SK-N-SH (cell line): ENCODE data around the gene RUFY2. TPM values are rescaled to one million over a fixed set of nuclear protein-coding genes. Genes with fewer than 3 reads are reported as not detected.

Experiments
- CTCF ChIA-PET: fragments of 300-600, 350-600 bp; formaldehyde crosslinking; extraction: SDS; loops from one replicate; lab custom pipeline; 2021; lab: Yijun Ruan, JAX
- POLR2A ChIA-PET: fragments of 350-600 bp; sonication (Branson Sonifier 250); formaldehyde crosslinking; extraction: SDS; loops from one replicate; lab custom pipeline; 2020; ENCODE audit warnings: antibody characterized with exemption, inconsistent platforms; lab: Yijun Ruan, JAX
- DNase-seq: peaks from one replicate; pipeline ENCODE4 v3.0.0; 2012
- H2AFZ ChIP-seq: fragments of 200-600 bp; sonication (generic); 2 replicates; pipeline ENCODE4 v1.8.1; 2016; ENCODE audit warnings: antibody characterized with exemption, mild to moderate bottlenecking, low read depth
- H3F3A ChIP-seq: fragments of 200-600 bp; sonication (generic); replicated peaks from 2 replicates; pipeline ENCODE3; 2016; ENCODE audit warnings: antibody characterized with exemption, mild to moderate bottlenecking; ENCODE audit not compliant: insufficient read depth
- H3K27ac ChIP-seq, 2 experiments: fragments of 200-500 bp in 1 of 2; fragments of 200-600 bp in 1 of 2; sonication (Bioruptor generic) in 1 of 2; sonication (generic), shearing (Covaris generic) in 1 of 2; 2 replicates each; pipeline versions ENCODE4 v1.5.1 to v1.6.1; 2014 to 2016; ENCODE audit warnings: low read depth in 2 of 2, inconsistent platforms in 1 of 2, low read length in 1 of 2, mild to moderate bottlenecking in 1 of 2, mixed read lengths in 1 of 2
- H3K27me3 ChIP-seq: fragments of 200-600 bp; sonication (generic), shearing (Covaris generic); 2 replicates; pipeline ENCODE4 v1.6.1; 2016; ENCODE audit warnings: mixed run types; ENCODE audit not compliant: insufficient read depth
- H3K36me3 ChIP-seq, 2 experiments: fragments of 200-500 bp in 1 of 2; fragments of 200-600 bp in 1 of 2; sonication (Bioruptor generic) in 1 of 2; sonication (generic) in 1 of 2; replicated peaks in 1 of 2; 2 replicates each; pipeline versions ENCODE3 to v1.5.1; 2014 to 2016; ENCODE audit warnings: low read length in 1 of 2, mild to moderate bottlenecking in 1 of 2; ENCODE audit not compliant: insufficient read depth in 2 of 2, control insufficient read depth in 1 of 2
- H3K4me1 ChIP-seq, 2 experiments: fragments of 200-500 bp in 1 of 2; fragments of 200-600 bp in 1 of 2; sonication (Bioruptor generic) in 1 of 2; sonication (generic), shearing (Covaris generic) in 1 of 2; 2 replicates each; pipeline versions ENCODE4 v1.5.1 to v1.6.1; 2014 to 2016; ENCODE audit warnings: low read depth in 1 of 2, low read length in 1 of 2, mixed run types in 1 of 2; ENCODE audit not compliant: insufficient read depth in 2 of 2, control insufficient read depth in 1 of 2
- H3K4me2 ChIP-seq: fragments of 200-600 bp; sonication (generic), shearing (Covaris generic); 2 replicates; pipeline ENCODE4 v1.6.1; 2017; ENCODE audit warnings: mixed run types
- H3K4me3 ChIP-seq, 2 experiments: fragments of 200-500 bp in 1 of 2; fragments of 200-600 bp in 1 of 2; sonication (Bioruptor generic) in 1 of 2; sonication (generic), shearing (Covaris generic) in 1 of 2; 2 replicates each; pipeline versions ENCODE4 v1.5.1 to v1.8.1; 2014 to 2016; ENCODE audit warnings: low read depth in 2 of 2, inconsistent platforms in 1 of 2, low read length in 1 of 2, mild to moderate bottlenecking in 1 of 2, mixed read lengths in 1 of 2, moderate library complexity in 1 of 2
- H3K79me2 ChIP-seq: fragments of 200-600 bp; sonication (generic); 2 replicates; pipeline ENCODE4 v1.8.1; 2017; ENCODE audit warnings: mild to moderate bottlenecking; ENCODE audit not compliant: insufficient read depth
- H3K9ac ChIP-seq: fragments of 200-600 bp; sonication (generic); 2 replicates; pipeline ENCODE4 v1.6.1; 2017; ENCODE audit warnings: mixed run types
- H3K9me2 ChIP-seq: fragments of 200-600 bp; sonication (generic); 2 replicates; pipeline ENCODE4 v1.6.1; 2017; ENCODE audit warnings: mixed run types
- H3K9me3 ChIP-seq: fragments of 200-600 bp; sonication (generic); 2 replicates; pipeline ENCODE4 v1.6.1; 2017; ENCODE audit warnings: mixed run types, mild to moderate bottlenecking, moderate library complexity
- H4K20me1 ChIP-seq: fragments of 200-600 bp; sonication (generic); 2 replicates; pipeline ENCODE4 v1.6.1; 2017; ENCODE audit warnings: mild to moderate bottlenecking, mixed run types; ENCODE audit not compliant: insufficient read depth
- EP300 ChIP-seq, 2 experiments: IDR thresholded peaks; 2 replicates each; pipeline versions ENCODE4 v1.4.0 to v1.6.1; 2012; ENCODE audit warnings: borderline replicate concordance in 1 of 2, low read depth in 1 of 2, low read length in 1 of 2
- FOSL2 ChIP-seq: IDR thresholded peaks from 2 replicates; pipeline ENCODE4 v1.4.0; 2012; ENCODE audit warnings: low read depth, mild to moderate bottlenecking, moderate library complexity, borderline replicate concordance
- FOXM1 ChIP-seq: IDR thresholded peaks from 2 replicates; pipeline ENCODE4 v1.4.0; 2012; ENCODE audit warnings: low read depth, mild to moderate bottlenecking
- JUND ChIP-seq: IDR thresholded peaks from 2 replicates; pipeline ENCODE4 v1.4.0; 2012
- MXI1 ChIP-seq: IDR thresholded peaks from 2 replicates; pipeline ENCODE4 v1.6.1; 2012; ENCODE audit warnings: mild to moderate bottlenecking, low read depth, low read length, improper control_type of control experiment
- NFIC ChIP-seq: IDR thresholded peaks from 2 replicates; pipeline ENCODE4 v1.4.0; 2012; ENCODE audit warnings: borderline replicate concordance
- RAD21 ChIP-seq: IDR thresholded peaks from 2 replicates; pipeline ENCODE4 v1.6.1; 2012; ENCODE audit warnings: mild to moderate bottlenecking, low read length
- RXRA ChIP-seq: IDR thresholded peaks from 2 replicates; pipeline ENCODE4 v1.4.0; 2012; ENCODE audit warnings: low read depth, mild to moderate bottlenecking, borderline replicate concordance
- SIN3A ChIP-seq: IDR thresholded peaks from 2 replicates; pipeline ENCODE4 v1.6.1; 2012; ENCODE audit warnings: low read depth, mild to moderate bottlenecking, low read length, moderate library complexity, borderline replicate concordance
- TAF1 ChIP-seq: IDR thresholded peaks from 2 replicates; pipeline ENCODE4 v1.6.1; 2012; ENCODE audit warnings: low read depth, mild to moderate bottlenecking, low read length, moderate library complexity, borderline replicate concordance
- YY1 ChIP-seq: IDR thresholded peaks from 2 replicates; pipeline ENCODE4 v1.4.0; 2012; ENCODE audit warnings: low read depth, mild to moderate bottlenecking
- WGBS: methylation state at CpG from one replicate; pipeline ENCODE4 v1.1.6; 2017; ENCODE audit warnings: low lambda C conversion rate; 5-methylcytosine and 5-hydroxymethylcytosine counted together
- polyA plus RNA-seq, 3 experiments: library from polyadenylated mRNA; depleted of rRNA; stranded (reverse); fragments of >200 nt; gene quantifications; 2 replicates each; pipeline ENCODE4 v1.2.3, GENCODE V29; 2012
- TF ChIP-seq, protein P1 (sequence below): IDR thresholded peaks from 2 replicates; pipeline ENCODE4 v1.6.1; 2012; ENCODE audit warnings: mild to moderate bottlenecking, low read depth, low read length, moderate library complexity
- TF ChIP-seq, protein P2 (sequence below): IDR thresholded peaks from 2 replicates; pipeline ENCODE4; 2012

Gene RUFY2
- polyA plus RNA-seq, 1 of the 3 experiments (the other 2 are of a cell fraction), result 6.2 TPM

DNA sequence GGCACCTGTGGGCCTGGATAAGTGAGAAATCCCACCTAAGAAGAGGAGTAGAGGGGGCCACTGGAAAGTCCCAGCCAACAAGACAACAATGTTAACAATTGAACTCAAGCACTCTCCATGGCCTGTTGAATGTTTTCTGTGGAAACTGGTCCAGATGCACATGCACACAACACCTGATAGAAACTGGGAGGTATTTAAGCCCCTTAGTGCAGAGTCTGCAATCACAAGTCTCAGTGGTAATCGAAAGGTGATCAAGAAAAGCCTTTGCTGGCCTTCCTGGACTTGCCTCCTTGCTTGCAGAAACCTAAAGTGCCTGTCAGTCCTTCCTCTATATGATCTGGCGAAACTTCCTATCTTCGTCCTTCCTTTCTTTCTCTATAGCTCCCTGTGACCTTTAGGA is 105.8 kb downstream of the RUFY2 start:
- POLR2A ChIA-PET, result no interaction called here

More for the DNA sequence above, 105.8 kb downstream of the RUFY2 start:
- H3K36me3 ChIP-seq, result no peaks in the 10 kb centered on the region
- H3K9me2 ChIP-seq, result no peaks in the 10 kb centered on the region; the same call in 1 of the 2 replicates
- no peak overlapping the region for H3K9ac ChIP-seq
- H3K9me3 ChIP-seq, result no peaks in the 10 kb centered on the region
- H2AFZ ChIP-seq, result no peak overlapping the region
- no peak overlapping the region for H3K4me2 ChIP-seq
- CTCF ChIA-PET, result interaction anchor here (0.6 to 5.6 kb wide), 43 partner anchors 8 to 604 kb away, joined by 3 to 111 read pairs (median 4); partner anchors contain the start of genes ATOH7, HNRNPH3 and PBLD
- H3K79me2 ChIP-seq, result no peaks in the 10 kb centered on the region
- no peak overlapping the region for H3K27ac ChIP-seq
- TF ChIP-seq RAD21, result no peak
- TF ChIP-seq TAF1, result no peak
- no peak for TF ChIP-seq NFIC
- TF ChIP-seq YY1, result no peak
- TF ChIP-seq RXRA, result no peak
- TF ChIP-seq EP300 (IDR thresholded peaks at IDR 0.05; ENCODE audit: borderline replicate concordance in 1 of 2, low read depth in 1 of 2, low read length in 1 of 2), result no peak
- no peak for TF ChIP-seq SIN3A
- no peak for TF ChIP-seq FOSL2
- TF ChIP-seq, protein P1, sequence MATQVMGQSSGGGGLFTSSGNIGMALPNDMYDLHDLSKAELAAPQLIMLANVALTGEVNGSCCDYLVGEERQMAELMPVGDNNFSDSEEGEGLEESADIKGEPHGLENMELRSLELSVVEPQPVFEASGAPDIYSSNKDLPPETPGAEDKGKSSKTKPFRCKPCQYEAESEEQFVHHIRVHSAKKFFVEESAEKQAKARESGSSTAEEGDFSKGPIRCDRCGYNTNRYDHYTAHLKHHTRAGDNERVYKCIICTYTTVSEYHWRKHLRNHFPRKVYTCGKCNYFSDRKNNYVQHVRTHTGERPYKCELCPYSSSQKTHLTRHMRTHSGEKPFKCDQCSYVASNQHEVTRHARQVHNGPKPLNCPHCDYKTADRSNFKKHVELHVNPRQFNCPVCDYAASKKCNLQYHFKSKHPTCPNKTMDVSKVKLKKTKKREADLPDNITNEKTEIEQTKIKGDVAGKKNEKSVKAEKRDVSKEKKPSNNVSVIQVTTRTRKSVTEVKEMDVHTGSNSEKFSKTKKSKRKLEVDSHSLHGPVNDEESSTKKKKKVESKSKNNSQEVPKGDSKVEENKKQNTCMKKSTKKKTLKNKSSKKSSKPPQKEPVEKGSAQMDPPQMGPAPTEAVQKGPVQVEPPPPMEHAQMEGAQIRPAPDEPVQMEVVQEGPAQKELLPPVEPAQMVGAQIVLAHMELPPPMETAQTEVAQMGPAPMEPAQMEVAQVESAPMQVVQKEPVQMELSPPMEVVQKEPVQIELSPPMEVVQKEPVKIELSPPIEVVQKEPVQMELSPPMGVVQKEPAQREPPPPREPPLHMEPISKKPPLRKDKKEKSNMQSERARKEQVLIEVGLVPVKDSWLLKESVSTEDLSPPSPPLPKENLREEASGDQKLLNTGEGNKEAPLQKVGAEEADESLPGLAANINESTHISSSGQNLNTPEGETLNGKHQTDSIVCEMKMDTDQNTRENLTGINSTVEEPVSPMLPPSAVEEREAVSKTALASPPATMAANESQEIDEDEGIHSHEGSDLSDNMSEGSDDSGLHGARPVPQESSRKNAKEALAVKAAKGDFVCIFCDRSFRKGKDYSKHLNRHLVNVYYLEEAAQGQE, result no peak
- no peak for TF ChIP-seq FOXM1
- no peak for TF ChIP-seq JUND
- TF ChIP-seq, protein P2, sequence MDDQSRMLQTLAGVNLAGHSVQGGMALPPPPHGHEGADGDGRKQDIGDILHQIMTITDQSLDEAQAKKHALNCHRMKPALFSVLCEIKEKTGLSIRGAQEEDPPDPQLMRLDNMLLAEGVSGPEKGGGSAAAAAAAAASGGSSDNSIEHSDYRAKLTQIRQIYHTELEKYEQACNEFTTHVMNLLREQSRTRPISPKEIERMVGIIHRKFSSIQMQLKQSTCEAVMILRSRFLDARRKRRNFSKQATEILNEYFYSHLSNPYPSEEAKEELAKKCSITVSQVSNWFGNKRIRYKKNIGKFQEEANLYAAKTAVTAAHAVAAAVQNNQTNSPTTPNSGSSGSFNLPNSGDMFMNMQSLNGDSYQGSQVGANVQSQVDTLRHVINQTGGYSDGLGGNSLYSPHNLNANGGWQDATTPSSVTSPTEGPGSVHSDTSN, result no peak
- no peak for TF ChIP-seq MXI1
- 72% methylated on average over 3 of the region's 3 CpGs for WGBS
- no peak overlapping the region for H3K4me3 ChIP-seq
- DNase-seq, result no peak
- H3K4me1 ChIP-seq, result peaks cover 7 to 14% of the 10 kb centered on the region in 2 experiments; a peak in 2 of 4 replicates
- no peaks in the 10 kb centered on the region for H3K27me3 ChIP-seq
- peaks cover 7% of the 10 kb centered on the region for H3F3A ChIP-seq
- no peaks in the 10 kb centered on the region for H4K20me1 ChIP-seq
